HEK293 (cell line): ENCODE results near the gene CCDC186.

ENCODE experiments used
- SP2 ChIP-seq: fragments of 450-650 bp; formaldehyde crosslinking; IDR thresholded peaks from 2 replicates; pipeline ENCODE4 v1.5.1; 2016; ENCODE audit warnings: missing biosample characterization, missing genetic modification characterization
- ZNF561 ChIP-seq: fragments of 450-650 bp; IDR thresholded peaks from 2 replicates; pipeline ENCODE4 v1.5.1; 2018; ENCODE audit warnings: missing biosample characterization, missing genetic modification characterization, borderline replicate concordance
- ZNF660 ChIP-seq: fragments of 450-650 bp; IDR thresholded peaks from 2 replicates; pipeline ENCODE4 v1.5.1; 2018; ENCODE audit warnings: missing biosample characterization, mild to moderate bottlenecking, missing genetic modification characterization
- ZNF707 ChIP-seq: fragments of 450-650 bp; formaldehyde crosslinking; IDR thresholded peaks from 2 replicates; pipeline ENCODE4 v1.5.1; 2016; ENCODE audit warnings: missing biosample characterization, missing genetic modification characterization
- TF ChIP-seq, protein P1 (sequence below): fragments of 450-650 bp; formaldehyde crosslinking; IDR thresholded peaks from 2 replicates; pipeline ENCODE4 v1.5.1; 2016; ENCODE audit warnings: missing biosample characterization, missing genetic modification characterization

DNA sequence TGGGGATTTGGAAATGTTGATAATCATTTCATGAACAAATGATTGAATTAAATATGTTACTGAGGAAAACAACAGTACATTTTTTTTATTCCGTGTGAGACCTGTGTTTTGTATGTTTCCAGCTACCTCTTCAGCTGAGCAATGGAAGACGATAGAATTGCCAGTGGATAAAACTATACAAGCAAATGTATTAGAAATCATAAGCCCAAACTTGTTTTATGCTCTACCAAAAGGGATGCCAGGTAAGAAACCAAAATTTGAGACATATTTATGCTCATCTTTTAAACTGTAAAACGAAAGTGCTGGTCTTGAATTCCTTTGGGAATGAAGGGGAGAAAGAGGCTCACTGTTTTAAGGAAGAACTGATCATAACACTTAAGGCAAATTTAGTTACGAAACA, 47.2 kb upstream of the CCDC186 start:
- TF ChIP-seq, protein P1, sequence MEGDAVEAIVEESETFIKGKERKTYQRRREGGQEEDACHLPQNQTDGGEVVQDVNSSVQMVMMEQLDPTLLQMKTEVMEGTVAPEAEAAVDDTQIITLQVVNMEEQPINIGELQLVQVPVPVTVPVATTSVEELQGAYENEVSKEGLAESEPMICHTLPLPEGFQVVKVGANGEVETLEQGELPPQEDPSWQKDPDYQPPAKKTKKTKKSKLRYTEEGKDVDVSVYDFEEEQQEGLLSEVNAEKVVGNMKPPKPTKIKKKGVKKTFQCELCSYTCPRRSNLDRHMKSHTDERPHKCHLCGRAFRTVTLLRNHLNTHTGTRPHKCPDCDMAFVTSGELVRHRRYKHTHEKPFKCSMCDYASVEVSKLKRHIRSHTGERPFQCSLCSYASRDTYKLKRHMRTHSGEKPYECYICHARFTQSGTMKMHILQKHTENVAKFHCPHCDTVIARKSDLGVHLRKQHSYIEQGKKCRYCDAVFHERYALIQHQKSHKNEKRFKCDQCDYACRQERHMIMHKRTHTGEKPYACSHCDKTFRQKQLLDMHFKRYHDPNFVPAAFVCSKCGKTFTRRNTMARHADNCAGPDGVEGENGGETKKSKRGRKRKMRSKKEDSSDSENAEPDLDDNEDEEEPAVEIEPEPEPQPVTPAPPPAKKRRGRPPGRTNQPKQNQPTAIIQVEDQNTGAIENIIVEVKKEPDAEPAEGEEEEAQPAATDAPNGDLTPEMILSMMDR (tag by site-specific recombination), result no peak
- TF ChIP-seq ZNF561 (tag by site-specific recombination) (no peak), ZNF660 (tag by site-specific recombination) (no peak), SP2 (tag by site-specific recombination) (no peak), ZNF707 (no peak)
